HG03565 (cell line): Measurements from ENCODE around the gene RASSF7.

Experiments used
- ATAC-seq: cut with Tn5 transposase; IDR thresholded peaks from one replicate; pipeline ENCODE4 v1.9.1; 2021; ENCODE audit warnings: mild to moderate bottlenecking, moderate library complexity; ENCODE audit not compliant: unreplicated experiment

The RASSF7 gene

GRCh38 chr11:532527-532985 is 28.2 kb upstream of the RASSF7 start:
- ATAC-seq: no peak

GRCh38 chr11:532986-533585 is 27.7 kb upstream of the RASSF7 start:
- ATAC-seq: no peak

- no peak for ATAC-seq
Measured at GRCh38 chr11:533586-534395, 27.0 kb upstream of the RASSF7 start.

GRCh38 chr11:534396-535209 is 26.2 kb upstream of the RASSF7 start:
- ATAC-seq: no peak

- no peak for ATAC-seq
Measured at GRCh38 chr11:535210-535518, 25.6 kb upstream of the RASSF7 start.

- ATAC-seq: peak; percentile 61
Measured at GRCh38 chr11:535519-536454, 25.0 kb upstream of the RASSF7 start, which contains the start of gene HRAS. Gene HRAS (minus strand): TSS chr11:535576.

- peak; percentile 47 for ATAC-seq
Measured at GRCh38 chr11:536841-537621, 23.7 kb upstream of the RASSF7 start, which contains the start of gene LRRC56. Gene LRRC56 (plus strand): TSS chr11:537527. CDS start chr11:540685, 3,158 bp downstream.

GRCh38 chr11:537622-538430 is 22.9 kb upstream of the RASSF7 start:
- no peak for ATAC-seq

- ATAC-seq: no peak
Measured at GRCh38 chr11:538431-539051, 22.2 kb upstream of the RASSF7 start.

GRCh38 chr11:539971-540481 is 20.7 kb upstream of the RASSF7 start:
- ATAC-seq: no peak

GRCh38 chr11:540583-541432 is 20.0 kb upstream of the RASSF7 start:
- ATAC-seq: no peak

- ATAC-seq: no peak
Measured at GRCh38 chr11:541433-541885, 19.3 kb upstream of the RASSF7 start.

GRCh38 chr11:544817-545166 is 16.0 kb upstream of the RASSF7 start:
- ATAC-seq: no peak

GRCh38 chr11:545171-545570 is 15.6 kb upstream of the RASSF7 start:
- no peak for ATAC-seq

- no peak for ATAC-seq
Measured at GRCh38 chr11:548700-549603, 11.8 kb upstream of the RASSF7 start.

- ATAC-seq: no peak
Measured at GRCh38 chr11:550021-550745, 10.6 kb upstream of the RASSF7 start.
